GM10847 (cell line): ENCODE data around the gene AURKB.
A peak's percentile ranks its signal among the peaks of the same experiment; 100 is the strongest.

ENCODE experiments used
- POLR2A ChIP-seq: IDR thresholded peaks from 2 replicates; pipeline ENCODE4 v1.6.1; 2011; ENCODE audit not compliant: insufficient read length; ENCODE audit errors: extremely low read depth

The AURKB gene

GRCh38 chr17:8209907-8210760, at the start of gene AURKB:
Gene AURKB, minus strand, starts transcription at chr17:8210575. Its CDS starts 351 bp downstream, at chr17:8210224.
- peak; percentile 89 for TF ChIP-seq POLR2A

- TF ChIP-seq POLR2A, result no peak
These were observed 47.4 kb upstream of the AURKB start for GRCh38 chr17:8257801-8258200.

- no peak for TF ChIP-seq POLR2A
These were observed 46.3 kb upstream of the AURKB start for GRCh38 chr17:8256691-8257090.

- no peak for TF ChIP-seq POLR2A
These were observed 45.9 kb upstream of the AURKB start for GRCh38 chr17:8256291-8256690.

GRCh38 chr17:8255499-8255898, 45.1 kb upstream of the AURKB start:
- TF ChIP-seq POLR2A, result no peak

GRCh38 chr17:8254881-8255280, 44.5 kb upstream of the AURKB start:
- TF ChIP-seq POLR2A, result no peak

- no peak for TF ChIP-seq POLR2A
These were observed 43.4 kb upstream of the AURKB start for GRCh38 chr17:8253801-8254200.

- TF ChIP-seq POLR2A, result no peak
These were observed 39.5 kb upstream of the AURKB start for GRCh38 chr17:8249621-8250500.

GRCh38 chr17:8248751-8249607, 38.6 kb upstream of the AURKB start, which contains the start of gene PFAS:
Gene PFAS, plus strand, starts transcription at chr17:8249289. Its CDS starts 4,649 bp downstream, at chr17:8253938.
- TF ChIP-seq POLR2A, result peak; percentile 43

- no peak for TF ChIP-seq POLR2A
These were observed 34.4 kb upstream of the AURKB start for GRCh38 chr17:8244768-8245167.

GRCh38 chr17:8243827-8244226, 33.5 kb upstream of the AURKB start:
- no peak for TF ChIP-seq POLR2A

GRCh38 chr17:8237886-8238285, 27.5 kb upstream of the AURKB start:
- TF ChIP-seq POLR2A, result no peak

GRCh38 chr17:8237175-8237574, 26.8 kb upstream of the AURKB start:
- TF ChIP-seq POLR2A, result no peak

GRCh38 chr17:8235676-8236075, 25.3 kb upstream of the AURKB start:
- no peak for TF ChIP-seq POLR2A
